ENCODE results near the gene MAP4K2. TPM values are rescaled to one million over a fixed set of nuclear protein-coding genes. Genes with fewer than 3 reads are reported as not detected.

MAP4K2 gene
- total and polyA plus RNA-seq, 2 of the 8 experiments (the other 6 are each of a cell fraction or from before 2014, with no cell fraction given): 20.1 to 20.7 TPM

GRCh38 chr11:64764753-64765152, 38.3 kb downstream of the MAP4K2 start:
- H3K18ac ChIP-seq (ENCODE audit: extremely low read depth, low read length): peak overlapping the region; percentile 34; the same call in 1 of the 2 replicates
- H3K79me1 ChIP-seq (ENCODE audit: low read depth, low read length): peaks cover 3% of the 10 kb centered on the region
- no peak overlapping the region for H3K56ac ChIP-seq (replicated peaks; ENCODE audit: insufficient read length, low read depth, low read length)
- H2AFZ ChIP-seq (ENCODE audit: low read length): no peak overlapping the region
- H3K23me2 ChIP-seq (ENCODE audit: low read depth, low read length): no peaks in the 10 kb centered on the region
- no peak overlapping the region for H2AK5ac ChIP-seq (ENCODE audit: low read depth, low read length)
- H2BK120ac ChIP-seq (replicated peaks; ENCODE audit: low read depth, low read length): no peak overlapping the region
- H2BK12ac ChIP-seq (ENCODE audit: low read depth, low read length): no peak overlapping the region
- no peak for DNase-seq (ENCODE audit: low read depth in 1 of 2, low spot score in 2 of 2)
- H3K23ac ChIP-seq (ENCODE audit: insufficient read length): no peak overlapping the region
- H3K27ac ChIP-seq (ENCODE audit: low read depth, low read length): no peak overlapping the region
- peaks cover 0 to 17% of the 10 kb centered on the region in 2 experiments; a peak in 1 of 4 replicates for H3K79me2 ChIP-seq (ENCODE audit: control insufficient read depth in 1 of 2, insufficient read depth in 2 of 2, low read length in 2 of 2)
- no peak for FAIRE-seq
- 91% methylated on average over 8 of the region's 8 CpGs; no CpG with 5 or more reads in 1 of the 2 experiments for WGBS, 2 experiments (ENCODE audit: extremely low coverage in 1 of 2, insufficient coverage in 1 of 2, insufficient read length in 1 of 2, insufficient replicate concordance in 2 of 2, low coverage in 1 of 2, low lambda C conversion rate in 2 of 2, missing lambda C conversion rate in 1 of 2)
- H3K9me3 ChIP-seq (ENCODE audit: insufficient read depth in 2 of 2, low read depth in 1 of 2, low read length in 1 of 2): no peaks in the 10 kb centered on the region
- no peak for TF ChIP-seq SIN3A (conservative IDR thresholded peaks at IDR 0.05 in 1 of 2, IDR thresholded peaks at IDR 0.05 in 1 of 2; ENCODE audit: low read depth in 1 of 2, low read length in 2 of 2)
- no peak for TF ChIP-seq NRF1 (IDR thresholded peaks at IDR 0.05; ENCODE audit: low read depth, low read length)
- TF ChIP-seq JUND (IDR thresholded peaks at IDR 0.05; ENCODE audit: low read length): no peak
- TF ChIP-seq GTF2F1 (IDR thresholded peaks at IDR 0.05; ENCODE audit: borderline replicate concordance, low read depth, low read length): no peak
- TF ChIP-seq EP300 (IDR thresholded peaks at IDR 0.05; ENCODE audit: borderline replicate concordance in 1 of 2, low read depth in 2 of 2, low read length in 2 of 2): no peak
- TF ChIP-seq TCF12 (IDR thresholded peaks at IDR 0.05; ENCODE audit: low read depth, low read length): no peak
- no peak for TF ChIP-seq HDAC2 (IDR thresholded peaks at IDR 0.05; ENCODE audit: borderline replicate concordance in 1 of 2, low read depth in 2 of 2, low read length in 2 of 2)
- TF ChIP-seq EGR1 (IDR thresholded peaks at IDR 0.05; ENCODE audit: borderline replicate concordance, low read depth, low read length): no peak
- H3K36me3 ChIP-seq (ENCODE audit: control insufficient read depth in 2 of 4, insufficient read depth in 4 of 4, low read length in 3 of 4): peaks cover 37 to 62% (median 51%) of the 10 kb centered on the region in 4 experiments
- CTCF ChIA-PET (ENCODE audit: partially characterized antibody): interaction anchor here (0.8 to 23.6 kb wide), 5 partner anchors 10 to 65 kb away, joined by 3 to 376 read pairs (median 3); partner anchors contain the start of gene RASGRP2
- peaks cover 21 to 24% of the 10 kb centered on the region in 2 experiments for H4K20me1 ChIP-seq (replicated peaks in 1 of 2; ENCODE audit: control insufficient read depth in 1 of 2, insufficient read depth in 2 of 2, low read length in 2 of 2)
- H4K8ac ChIP-seq (ENCODE audit: extremely low read depth, insufficient read depth, low read length): no peak overlapping the region
- H3K4ac ChIP-seq (replicated peaks; ENCODE audit: insufficient read length, low read depth, low read length): no peak overlapping the region
- H4K5ac ChIP-seq (ENCODE audit: insufficient read length, low read depth, low read length): no peak overlapping the region
- no peak overlapping the region for H3K14ac ChIP-seq (ENCODE audit: insufficient read length)
- no peak overlapping the region for H3K9ac ChIP-seq (replicated peaks in 1 of 4; ENCODE audit: extremely low read depth in 1 of 4, low read depth in 3 of 4, low read length in 3 of 4)
- H3K4me1 ChIP-seq (replicated peaks in 1 of 4; ENCODE audit: control insufficient read depth in 3 of 4, insufficient read depth in 4 of 4, low read length in 3 of 4): peaks cover 26 to 64% (median 55%) of the 10 kb centered on the region in 4 experiments
- no peak overlapping the region for H3K4me3 ChIP-seq (ENCODE audit: extremely low read depth in 1 of 4, insufficient read depth in 2 of 4, low read depth in 3 of 4, low read length in 4 of 4)
- no peak overlapping the region for H4K91ac ChIP-seq (replicated peaks; ENCODE audit: insufficient read length, low read length)
- POLR2A ChIA-PET (ENCODE audit: partially characterized antibody): interaction anchor here (0.6 to 42.9 kb wide), 6 partner anchors 1 to 76 kb away, joined by 3 to 1087 read pairs (median 4); partner anchors contain the start of genes PYGM, RASGRP2 and SF1
- H2BK15ac ChIP-seq (ENCODE audit: low read length): no peak overlapping the region
- no peak overlapping the region for H2BK20ac ChIP-seq (ENCODE audit: low read length)
- peak overlapping the region; percentile 15 to 70; a peak in 1 of 4 replicates for H3K4me2 ChIP-seq (ENCODE audit: insufficient read depth in 1 of 2, low read depth in 2 of 2, low read length in 2 of 2)
- no peaks in the 10 kb centered on the region for H3K27me3 ChIP-seq (replicated peaks in 1 of 4; ENCODE audit: control insufficient read depth in 3 of 4, extremely low read depth in 1 of 4, insufficient read depth in 3 of 4, low read length in 3 of 4)
- peak overlapping the region; percentile 45; the same call in 1 of the 2 replicates for H2BK5ac ChIP-seq (ENCODE audit: low read depth, low read length)

All from H1 (cell line).